ENCODE results near the gene EYS.

GRCh38 chr6:65059568-65059967, 647.5 kb downstream of the EYS start:
- TF ChIP-seq EZH2 (IDR thresholded peaks at IDR 0.05), result no peak
- no peak for TF ChIP-seq POLR2AphosphoS5 (IDR thresholded peaks at IDR 0.05; ENCODE audit: borderline replicate concordance, low read depth, low read length)

All from SK-N-MC (cell line).